ENCODE data around the gene RUNX1.
A peak's percentile ranks its signal among the peaks of the same experiment; 100 is the strongest.

RUNX1 gene

DNA sequence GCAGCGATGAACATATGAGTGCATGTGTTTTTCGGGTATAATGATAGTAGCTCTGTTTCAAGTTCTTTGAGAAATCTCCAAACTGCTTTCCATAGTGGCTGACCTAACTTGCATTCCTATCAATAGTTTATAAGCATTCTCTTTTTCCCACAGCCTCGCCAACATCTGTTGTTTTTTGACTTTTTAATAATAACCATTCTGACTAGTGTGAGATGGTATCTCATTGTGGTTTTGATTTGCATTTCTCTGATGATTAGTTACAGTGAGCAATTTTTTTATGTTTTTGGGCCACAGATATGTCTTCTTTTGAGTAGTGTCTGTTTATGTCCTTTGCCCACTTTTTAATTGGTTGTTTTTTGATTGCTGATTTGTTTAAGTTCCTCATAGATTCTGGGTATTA, 10.6 kb upstream of the RUNX1 start:
- no peak for DNase-seq (ENCODE audit: low spot score)

DNA sequence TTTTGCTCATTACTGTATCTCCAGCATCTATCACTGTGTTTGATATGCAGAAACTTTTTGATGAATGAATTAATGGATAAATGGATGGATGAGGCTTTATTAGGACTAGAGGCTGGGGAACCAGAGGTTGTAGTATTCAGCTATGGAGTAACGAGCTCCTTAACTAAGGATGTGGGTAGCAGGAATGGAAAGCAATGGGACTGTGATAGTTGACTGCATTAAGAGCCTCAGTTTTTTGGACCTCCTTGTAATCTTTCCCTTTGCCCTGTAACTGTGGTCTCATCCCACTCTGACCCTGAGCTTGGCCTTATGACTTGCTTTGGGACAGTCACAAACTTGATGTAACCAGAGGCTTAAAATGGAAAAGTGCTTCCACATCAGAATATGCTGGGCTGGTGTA, 9.0 kb upstream of the RUNX1 start:
- DNase-seq (ENCODE audit: low spot score), result no peak

DNA sequence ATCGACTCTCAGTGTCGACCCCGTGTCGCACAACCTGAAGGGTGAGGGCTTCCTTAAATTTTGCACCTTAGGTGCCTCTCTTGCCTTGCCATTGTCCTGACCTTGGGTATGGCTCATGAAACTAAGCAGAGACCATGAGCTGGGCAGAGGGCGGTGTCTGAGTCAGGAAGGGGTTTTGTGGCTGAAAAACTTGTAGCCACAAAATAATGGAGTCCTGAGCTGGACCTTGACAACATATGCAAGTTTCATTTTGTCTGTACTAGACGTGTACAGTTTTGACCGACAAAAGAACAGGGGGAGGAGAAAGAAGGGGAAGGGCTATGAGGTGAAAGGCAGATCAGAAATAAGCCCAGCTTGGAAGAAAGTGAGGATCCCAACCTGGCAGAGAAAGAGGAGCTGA, 8.3 kb upstream of the RUNX1 start:
- DNase-seq (ENCODE audit: low spot score), result no peak

DNA sequence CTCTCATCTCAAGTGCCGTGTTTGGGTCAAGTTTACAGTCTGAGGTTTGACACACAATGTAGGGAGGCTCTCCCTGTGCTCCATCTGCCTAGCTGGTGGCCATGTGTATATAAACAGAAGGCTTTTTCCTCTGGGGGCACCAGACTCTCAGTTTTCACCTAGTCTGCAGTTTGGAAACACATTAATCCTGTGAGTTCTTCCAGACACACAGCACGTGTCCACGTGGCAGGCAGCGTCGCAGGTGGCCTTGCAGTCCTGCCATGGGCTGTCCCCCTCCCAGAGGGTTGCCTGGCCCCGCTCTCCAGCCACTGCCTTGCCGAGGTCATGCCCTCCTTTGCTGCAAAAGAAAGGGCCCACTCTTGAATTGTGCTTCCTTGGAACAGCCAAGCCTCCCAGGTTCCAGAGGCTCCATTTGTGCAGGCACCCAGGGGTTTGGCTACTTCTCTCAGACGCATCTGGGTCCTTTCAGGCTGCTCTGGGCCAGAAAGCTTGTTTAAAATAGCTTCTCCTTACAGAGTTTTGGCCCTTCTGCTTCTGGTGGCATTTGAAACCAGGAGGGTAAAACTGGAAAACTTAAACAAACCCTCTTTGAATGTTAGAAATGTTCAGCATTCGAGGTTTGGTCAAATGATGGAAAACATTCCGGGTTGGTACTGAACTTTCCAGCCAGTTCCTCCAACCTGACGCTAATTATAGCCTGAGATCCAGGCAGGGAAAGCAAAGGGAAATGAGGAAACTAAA, 4.4 kb upstream of the RUNX1 start:
- no peak for DNase-seq (ENCODE audit: low spot score)

- DNase-seq (ENCODE audit: low spot score), result no peak
Measured at GRCh38 chr21:35052801-35053200, 3.7 kb upstream of the RUNX1 start.

DNA sequence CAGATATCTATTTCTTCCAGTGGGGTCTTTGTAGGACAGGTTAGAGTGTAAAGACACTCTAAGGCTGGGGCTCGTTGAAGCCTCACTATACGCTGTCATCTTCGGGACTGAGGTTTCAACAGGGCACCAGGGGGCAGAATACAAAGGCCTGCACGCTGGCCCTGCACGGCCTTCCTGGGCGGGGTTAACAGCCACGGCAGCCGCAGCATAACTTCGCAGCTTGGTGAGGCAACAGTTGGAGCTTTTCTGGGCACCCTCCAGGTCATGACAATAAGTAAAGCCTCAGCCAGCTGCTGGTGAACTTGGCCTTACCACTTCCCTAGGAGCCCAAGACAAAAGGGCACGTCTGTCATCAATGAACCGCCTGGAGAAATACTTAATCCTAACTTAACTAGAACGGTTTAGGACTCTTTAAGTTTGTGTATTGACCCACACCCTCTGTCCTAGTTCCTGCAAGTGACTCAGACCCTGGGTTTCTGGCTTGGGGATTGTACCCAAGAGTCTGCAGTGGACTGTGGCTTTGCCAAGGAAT, 2.3 kb upstream of the RUNX1 start:
- DNase-seq (ENCODE audit: low spot score), result peak; percentile 79

GRCh38 chr21:35050348-35051286, 1.5 kb upstream of the RUNX1 start:
- peak; percentile 72 for DNase-seq (ENCODE audit: low spot score)

GRCh38 chr21:35048183-35048601, 910 bp downstream of the RUNX1 start:
- no peak for DNase-seq (ENCODE audit: low spot score)

- DNase-seq (ENCODE audit: low spot score), result no peak
Measured at GRCh38 chr21:35046880-35047229, 2.2 kb downstream of the RUNX1 start.

DNA sequence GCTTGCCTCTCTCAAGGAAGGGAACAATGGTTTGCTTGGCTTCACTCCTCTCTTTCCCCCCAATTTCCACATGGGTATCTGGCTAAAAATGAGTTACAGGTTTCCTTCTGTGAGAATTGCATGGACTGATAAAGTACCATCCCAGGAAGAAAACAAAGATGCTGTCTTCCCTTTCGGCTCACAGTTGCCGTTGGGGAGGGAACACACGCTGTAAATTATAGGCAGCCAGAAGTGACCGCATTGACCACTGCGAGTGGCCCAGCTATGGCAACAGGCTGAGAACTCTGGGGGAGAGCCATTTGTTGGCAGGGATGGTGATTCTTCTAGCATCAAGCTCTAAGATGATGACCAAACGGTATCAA, 2.9 kb downstream of the RUNX1 start:
- no peak for DNase-seq (ENCODE audit: low spot score)

DNA sequence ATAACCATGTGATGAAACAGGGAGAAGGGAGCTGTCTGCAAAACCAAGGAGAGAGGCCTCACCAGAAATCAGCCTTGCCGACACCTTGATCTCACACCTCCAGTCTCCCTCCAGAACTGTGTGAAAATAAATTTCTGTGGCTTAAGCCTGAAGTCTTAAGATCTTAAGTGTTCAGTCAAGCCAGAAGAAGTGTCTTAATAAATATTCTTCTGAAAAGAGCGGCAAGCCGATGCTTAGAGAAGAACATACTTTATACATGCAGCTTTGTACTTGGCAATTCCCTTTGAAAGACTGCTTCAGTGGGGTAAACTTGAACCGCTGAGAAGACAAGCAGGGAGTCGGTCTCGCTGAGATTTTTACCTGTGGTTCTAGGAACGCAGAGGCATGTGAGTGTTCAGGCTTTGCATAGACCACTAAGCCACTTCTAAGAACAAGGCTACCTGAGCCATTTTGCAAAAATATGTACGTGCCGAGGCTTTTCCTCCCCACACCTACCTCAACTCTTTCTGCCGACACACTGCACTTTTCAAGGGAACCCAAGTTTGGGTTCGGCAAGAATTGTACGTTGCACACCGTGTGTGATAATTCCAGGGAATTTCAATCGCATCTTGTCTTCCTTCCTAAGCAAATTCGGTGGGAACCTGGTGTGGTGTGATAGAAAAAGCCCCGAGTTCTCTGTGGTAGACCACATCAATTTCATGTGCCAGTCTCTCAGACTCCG, 3.4 kb downstream of the RUNX1 start:
- no peak for DNase-seq (ENCODE audit: low spot score)

- DNase-seq (ENCODE audit: low spot score), result no peak
Measured at GRCh38 chr21:35044770-35045541, 4.1 kb downstream of the RUNX1 start.

- no peak for DNase-seq (ENCODE audit: low spot score)
Measured at GRCh38 chr21:35044128-35044527, 5.0 kb downstream of the RUNX1 start.

DNA sequence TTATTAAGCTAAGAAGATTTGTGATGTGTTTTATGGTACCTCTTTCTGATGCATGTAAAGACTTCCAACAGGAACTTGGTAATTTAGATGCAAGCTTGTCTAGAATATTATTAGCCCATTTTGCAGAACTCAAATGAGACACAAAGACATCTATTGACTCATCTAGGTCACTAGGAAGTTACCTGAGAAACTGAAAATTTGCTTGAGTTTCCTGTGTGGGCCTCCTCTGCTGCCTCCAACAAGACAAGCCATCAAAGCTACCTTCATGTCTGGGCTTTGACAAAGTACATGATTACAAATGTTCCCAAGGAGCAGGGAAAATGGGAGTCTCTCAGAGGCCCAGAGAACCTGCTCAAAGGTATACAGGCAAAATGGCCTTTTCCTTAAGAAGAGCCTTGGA, 5.6 kb downstream of the RUNX1 start:
- no peak for DNase-seq (ENCODE audit: low spot score)

GRCh38 chr21:35042836-35043235, 6.3 kb downstream of the RUNX1 start:
- DNase-seq (ENCODE audit: low spot score), result no peak

- no peak for DNase-seq (ENCODE audit: low spot score)
Measured at GRCh38 chr21:35041881-35042280, 7.2 kb downstream of the RUNX1 start.

DNA sequence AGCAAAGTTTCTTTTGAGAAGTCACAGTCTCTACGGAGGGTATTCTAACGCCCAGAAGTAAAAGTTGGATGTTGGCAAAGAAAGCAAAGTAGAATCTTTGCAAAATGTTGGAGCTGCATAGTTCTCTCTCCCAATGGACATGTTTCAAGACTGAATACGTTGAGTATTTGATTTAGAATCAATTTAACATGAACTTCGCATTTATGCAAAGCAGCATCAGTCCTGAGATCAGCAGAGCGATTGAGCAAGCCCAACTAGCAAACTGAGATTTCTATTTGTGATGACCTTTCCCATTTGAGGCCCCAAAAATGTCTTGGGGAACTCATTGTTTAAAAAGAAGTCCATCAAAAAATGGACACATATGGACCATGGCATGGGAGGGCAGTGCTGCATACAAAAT, 8.0 kb downstream of the RUNX1 start:
- no peak for DNase-seq (ENCODE audit: low spot score)

DNA sequence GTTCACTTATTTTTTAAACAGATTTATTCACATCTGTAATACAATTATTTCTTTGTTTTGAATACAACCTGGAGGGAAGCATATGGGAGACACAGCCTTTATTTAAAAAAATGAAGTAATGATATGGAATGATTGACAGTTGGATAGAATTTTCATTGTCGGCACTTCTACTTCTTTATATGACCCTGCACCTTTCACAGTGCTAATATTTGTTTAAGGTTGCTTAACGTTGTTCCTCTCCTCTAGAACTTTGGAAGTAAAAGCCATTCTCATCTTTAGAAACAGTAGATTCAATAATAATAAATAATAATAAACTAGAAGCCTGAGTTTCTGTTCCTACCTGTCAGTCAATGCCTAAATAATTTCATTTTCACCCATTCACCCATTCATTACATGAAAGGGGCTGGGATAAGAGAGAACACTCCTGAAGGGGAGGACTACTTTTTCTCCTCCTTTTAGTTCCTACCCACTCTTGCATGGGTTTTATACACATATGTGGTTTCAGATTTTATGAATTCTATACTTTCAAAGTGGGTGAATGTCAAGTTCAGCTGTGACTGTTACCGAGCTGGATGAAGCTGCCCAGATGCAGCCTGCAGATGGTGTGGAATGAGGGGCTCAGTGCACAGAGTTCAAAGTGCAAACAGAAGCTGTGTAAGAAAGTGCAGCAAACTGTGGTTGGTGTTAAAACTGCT, 9.4 kb downstream of the RUNX1 start:
- DNase-seq (ENCODE audit: low spot score), result no peak

DNA sequence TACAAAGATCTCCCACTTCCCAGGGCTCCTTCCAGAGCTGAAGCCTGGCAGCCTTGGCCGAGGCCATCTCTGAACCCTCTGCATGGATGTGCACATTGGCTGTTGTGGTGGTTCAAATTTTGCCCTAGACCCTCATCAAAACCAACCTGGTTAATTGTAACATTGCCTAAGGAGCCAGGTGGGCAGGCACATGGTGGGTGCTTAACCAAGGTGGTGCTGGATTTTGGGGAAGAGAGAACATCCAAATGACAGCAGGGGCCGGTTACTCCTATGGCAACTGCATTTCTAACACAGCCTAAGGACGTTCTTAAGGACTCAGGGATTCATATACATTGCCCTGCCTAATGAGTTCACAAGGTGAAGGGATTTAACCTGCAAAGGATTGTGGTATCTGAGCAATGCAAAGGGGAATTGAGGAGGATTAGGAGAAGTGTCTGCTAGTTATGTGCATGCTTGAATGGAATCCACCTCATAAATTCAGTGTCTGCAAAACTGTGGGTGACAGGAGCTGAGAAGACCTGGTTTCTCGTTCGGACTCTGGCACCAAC, 10.3 kb downstream of the RUNX1 start:
- DNase-seq (ENCODE audit: low spot score), result no peak

DNA sequence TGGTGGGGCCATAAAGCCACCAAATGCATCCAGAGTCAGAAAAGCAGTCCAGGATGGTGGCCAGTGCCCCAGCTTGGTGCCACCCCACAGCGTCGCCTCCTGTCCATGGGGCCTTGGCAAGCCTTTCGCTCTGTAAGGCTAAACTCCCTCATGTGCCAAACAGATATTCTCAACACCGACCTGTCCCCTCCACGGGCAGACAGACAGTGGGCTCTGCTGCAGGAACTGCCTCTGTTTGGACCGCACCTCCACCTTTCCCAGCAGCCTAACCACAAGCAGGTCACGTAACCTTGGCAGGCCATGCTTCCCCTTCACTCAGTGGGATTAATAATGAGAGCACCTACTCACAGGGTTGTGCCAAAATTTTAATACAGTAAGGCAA, 11.7 kb downstream of the RUNX1 start:
- no peak for DNase-seq (ENCODE audit: low spot score)

All from pons (tissue), 1 donor.